OCI-LY3 (cell line): ENCODE data around the gene PPARG.

ENCODE experiments used
- CTCF ChIP-seq: fragments of 200-600, 300-600 bp; sonication (generic); IDR thresholded peaks from 2 replicates; pipeline ENCODE4 v1.5.1; 2014; ENCODE audit warnings: antibody characterized with exemption, low read length, low read depth
- EZH2phosphoT487 ChIP-seq: fragments of 200-600 bp; shearing (Covaris generic); IDR thresholded peaks from 2 replicates; pipeline ENCODE4 v1.6.1; 2018; ENCODE audit warnings: antibody characterized with exemption, mixed run types, low read depth

GRCh38 chr3:12267376-12268030, 21.4 kb upstream of the PPARG start:
- TF ChIP-seq EZH2phosphoT487, result no peak
- TF ChIP-seq CTCF, result no peak
